Activated T-cell treated with anti-CD3 and anti-CD28 coated beads for 1 hour (primary cell): ENCODE data around the gene ADAD1.
"Not testable (repeated sequence)": the region's sequence is repeated elsewhere in the genome, so short reads cannot be mapped to it uniquely, and the experiment has no call there.

ENCODE experiments used
- DNase-seq: peaks from one replicate; pipeline ENCODE4 v3.0.0-alpha.2; 2020; ENCODE audit warnings: low read depth

ADAD1 gene

DNA sequence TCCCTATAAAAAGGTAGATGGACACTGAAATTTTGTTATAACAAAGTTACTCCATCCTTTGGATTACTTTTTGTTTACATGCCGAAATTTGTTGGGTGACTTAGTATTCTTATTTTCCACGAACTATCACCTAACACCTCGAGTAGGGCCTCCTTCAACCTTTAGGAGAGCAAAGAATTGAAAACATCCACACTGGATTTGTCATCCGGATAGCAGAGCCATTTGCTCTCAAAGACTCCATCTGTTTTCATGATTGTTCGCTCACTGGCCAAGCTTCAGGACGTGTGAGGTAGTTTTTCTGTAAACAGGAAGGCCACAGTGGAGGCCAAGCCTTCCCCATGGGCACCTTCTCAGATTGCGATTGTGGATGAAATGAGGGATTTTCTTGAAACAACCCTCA, at the start of gene ADAD1:
TSS of gene ADAD1 (plus strand) at position 301 of the 400 bp plus-strand sequence. CDS start 1,059 bp downstream, outside the sequence.
- no peak for DNase-seq

DNA sequence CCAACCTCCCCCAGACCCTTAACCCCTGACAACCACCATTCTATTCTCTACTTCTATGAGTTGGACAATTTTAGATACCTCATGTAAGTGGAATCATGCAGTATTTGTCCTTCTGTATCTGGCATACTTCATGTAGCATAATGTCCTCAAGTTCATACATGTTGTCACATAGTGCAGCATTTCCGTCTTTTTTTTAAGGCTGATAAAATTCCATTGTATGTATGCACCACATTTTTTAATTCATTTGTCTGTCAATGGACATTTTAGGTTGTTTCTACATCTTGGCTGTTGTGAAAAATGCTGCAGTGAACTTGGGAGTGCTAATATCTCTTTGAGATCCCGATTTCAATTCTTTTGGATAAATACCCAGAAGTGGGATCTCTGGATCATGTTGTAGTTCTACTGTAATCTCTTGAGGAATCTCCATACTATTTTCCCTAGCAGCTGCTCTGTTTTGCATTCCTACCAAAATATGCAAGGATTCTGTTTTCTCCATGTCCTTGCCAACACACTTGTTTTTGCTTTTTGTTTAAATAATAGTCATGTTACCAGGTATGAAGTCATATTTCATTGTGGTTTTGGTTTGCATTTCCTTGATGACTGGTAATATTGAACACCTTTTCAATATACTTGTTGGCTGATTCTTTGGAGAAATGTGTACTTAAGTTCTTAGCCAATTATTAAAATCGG, 48.8 kb upstream of the ADAD1 start:
- no peak for DNase-seq

- no peak for DNase-seq
These were observed 47.6 kb upstream of the ADAD1 start for GRCh38 chr4:122331195-122331594.

DNA sequence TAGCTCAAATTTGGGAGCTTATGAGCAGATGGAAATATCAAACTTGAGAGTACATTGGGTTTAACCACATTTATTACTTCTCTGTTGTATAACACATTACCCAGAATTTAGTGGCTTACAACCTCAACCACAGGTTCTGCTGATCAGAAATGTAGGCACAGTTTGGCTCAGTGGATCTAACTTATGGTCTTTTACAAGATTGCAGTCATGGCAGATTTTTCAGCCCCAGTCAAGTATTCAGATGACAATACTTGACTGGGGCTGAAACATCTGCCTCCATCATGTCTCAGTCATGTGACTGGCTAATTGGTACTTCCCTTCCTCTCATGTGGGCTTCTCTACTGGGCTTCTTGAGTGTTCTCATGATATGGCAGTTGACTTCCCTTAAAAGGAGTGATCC, 44.0 kb upstream of the ADAD1 start:
- DNase-seq: no peak

GRCh38 chr4:122341886-122342285, 36.9 kb upstream of the ADAD1 start:
- DNase-seq: no peak

DNA sequence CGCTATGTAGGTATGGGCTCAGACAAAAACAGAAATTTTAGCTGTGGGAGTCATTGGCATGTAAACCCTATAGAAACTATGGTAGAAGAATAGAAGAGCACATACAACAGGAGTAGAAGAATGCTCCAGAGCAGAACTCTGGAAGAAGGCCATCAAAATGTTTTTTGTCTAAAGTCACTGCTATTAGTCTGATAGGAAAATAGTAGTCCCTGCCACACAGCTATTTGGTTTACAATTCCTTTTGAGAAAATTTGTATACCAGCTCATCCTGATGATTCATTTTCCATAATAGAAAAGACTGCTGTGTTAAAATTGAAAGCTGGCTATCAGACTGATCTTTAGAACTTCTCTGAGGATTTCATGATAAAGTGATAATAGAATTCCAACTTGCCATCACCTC, 32.8 kb upstream of the ADAD1 start:
- no peak for DNase-seq

GRCh38 chr4:122346503-122346902, 32.3 kb upstream of the ADAD1 start:
- DNase-seq: no peak

GRCh38 chr4:122356317-122356808, 22.4 kb upstream of the ADAD1 start:
- DNase-seq: no peak

DNA sequence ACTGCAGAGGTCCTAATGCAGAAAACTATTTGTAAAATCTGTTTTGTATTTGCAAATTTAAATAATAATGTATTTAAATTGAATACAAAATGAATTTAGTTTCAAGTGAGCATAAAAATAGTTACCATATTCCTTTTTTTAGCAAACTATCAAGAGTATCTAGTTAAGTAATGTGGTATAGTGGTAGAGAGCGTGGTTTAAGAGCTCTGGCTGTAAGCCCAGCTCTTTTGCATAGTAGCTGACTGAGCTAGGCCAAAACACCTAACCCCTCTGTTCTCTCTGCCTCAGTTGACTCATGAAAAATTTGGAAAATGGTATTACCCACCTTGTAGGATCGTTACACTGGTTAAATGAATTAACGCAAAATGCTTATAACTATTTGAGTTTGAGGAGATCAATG, 18.1 kb upstream of the ADAD1 start:
- no peak for DNase-seq

GRCh38 chr4:122364700-122365404, 14.0 kb upstream of the ADAD1 start:
- DNase-seq: no peak

DNA sequence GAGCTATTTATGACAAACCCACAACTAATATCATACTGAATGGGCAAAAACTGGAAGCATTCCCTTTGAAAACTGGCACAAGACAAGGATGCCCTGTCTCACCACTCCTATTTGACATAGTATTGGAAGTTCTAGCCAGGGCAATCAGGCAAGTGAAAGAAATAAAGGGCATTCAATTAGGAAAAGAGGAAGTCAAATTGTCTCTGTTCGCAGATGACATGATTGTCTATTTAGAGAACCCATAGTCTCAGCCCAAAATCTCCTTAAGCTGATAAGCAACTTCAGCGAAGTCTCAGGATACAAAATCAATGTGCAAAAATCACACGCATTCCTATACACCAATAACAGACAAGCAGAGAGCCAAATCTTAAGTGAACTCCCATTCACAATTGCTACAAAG, 10.0 kb upstream of the ADAD1 start:
- DNase-seq: not testable (repeated sequence)

GRCh38 chr4:122377352-122377751, 1.5 kb upstream of the ADAD1 start:
- no peak for DNase-seq

DNA sequence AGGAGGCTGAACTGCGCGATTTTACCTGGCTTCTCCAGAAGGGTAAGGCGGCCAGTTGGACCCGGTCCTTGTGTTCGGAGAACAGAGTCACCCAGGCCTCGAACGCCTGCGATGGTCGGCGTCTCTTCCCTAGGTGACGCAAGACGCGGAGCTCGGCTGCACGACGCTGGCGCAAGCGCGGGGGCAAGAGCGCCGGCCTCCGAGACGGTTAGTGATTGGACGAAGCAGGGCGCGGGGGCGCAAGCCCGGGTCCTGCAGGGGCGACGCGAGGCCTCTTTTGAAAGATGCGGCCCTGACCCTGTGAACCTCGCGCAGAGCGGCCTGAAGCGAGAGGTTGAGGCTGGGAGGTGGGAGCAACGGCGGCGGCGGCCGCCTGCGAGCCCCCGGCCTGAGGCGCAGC, 428 bp downstream of the ADAD1 start:
- DNase-seq: no peak

- DNase-seq: no peak
These were observed 4.5 kb downstream of the ADAD1 start for GRCh38 chr4:122383341-122383740.

DNA sequence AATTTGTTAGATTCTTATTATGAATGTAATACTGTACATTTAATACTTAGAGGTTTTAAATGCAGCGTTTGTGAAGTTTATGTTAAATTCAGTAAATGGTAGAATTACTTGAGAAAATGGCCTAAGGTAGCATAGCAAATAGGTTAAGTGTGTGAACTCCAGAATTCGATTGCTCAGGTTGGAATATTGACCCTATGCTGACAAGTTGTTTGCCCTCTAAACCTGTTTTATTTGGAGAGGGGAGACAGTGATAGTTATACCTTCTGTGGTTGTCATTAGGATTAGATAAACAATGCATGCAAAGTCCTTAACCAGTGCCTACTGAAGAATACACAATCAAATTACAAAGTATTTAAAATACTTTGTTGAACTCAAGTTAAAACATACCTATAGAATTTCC, 5.4 kb downstream of the ADAD1 start:
- no peak for DNase-seq

DNA sequence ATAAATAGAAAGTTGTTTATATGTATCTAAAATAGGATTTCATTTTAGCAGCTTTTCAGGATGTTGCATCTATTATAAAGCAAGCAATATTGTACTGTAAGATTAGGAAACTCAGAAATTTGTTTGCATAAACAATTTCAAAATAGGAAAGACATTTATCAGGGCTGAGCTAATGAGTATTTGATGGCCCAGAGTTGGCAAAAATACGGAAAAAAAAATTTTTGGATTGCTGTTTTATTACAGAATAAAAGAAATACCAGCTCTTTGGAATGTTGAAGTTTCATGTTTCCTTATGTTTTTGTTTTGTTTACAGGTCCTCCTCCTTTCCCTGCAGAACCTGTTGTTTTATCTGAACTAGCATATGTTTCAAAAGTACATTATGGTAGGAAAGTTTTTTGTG, 14.5 kb downstream of the ADAD1 start:
- no peak for DNase-seq

DNA sequence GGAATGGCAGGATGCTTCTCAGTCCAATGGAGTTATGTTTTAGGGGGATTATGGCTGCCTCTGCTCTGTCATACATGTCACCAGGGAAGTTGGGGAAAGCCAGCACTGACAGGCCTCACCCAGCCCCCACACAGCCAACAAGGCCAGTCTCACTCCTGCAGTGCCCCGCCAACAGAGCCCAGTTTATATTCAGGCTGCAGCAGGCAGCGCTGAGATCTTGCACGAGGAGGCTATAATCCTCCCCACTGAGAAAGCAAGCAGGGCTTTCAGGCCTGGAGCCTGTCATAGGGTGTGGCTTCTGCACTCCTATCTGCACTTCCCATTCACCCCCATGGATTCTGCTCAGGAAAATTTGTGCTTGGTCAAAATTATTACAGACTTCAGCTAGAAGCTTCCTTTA, 25.1 kb downstream of the ADAD1 start:
- DNase-seq: no peak

- no peak for DNase-seq
These were observed 33.7 kb downstream of the ADAD1 start for GRCh38 chr4:122412547-122412946.

- DNase-seq: no peak
These were observed 44.4 kb downstream of the ADAD1 start for GRCh38 chr4:122423246-122423645.

- no peak for DNase-seq
These were observed 52.5 kb downstream of the ADAD1 start for GRCh38 chr4:122431351-122431750.

DNA sequence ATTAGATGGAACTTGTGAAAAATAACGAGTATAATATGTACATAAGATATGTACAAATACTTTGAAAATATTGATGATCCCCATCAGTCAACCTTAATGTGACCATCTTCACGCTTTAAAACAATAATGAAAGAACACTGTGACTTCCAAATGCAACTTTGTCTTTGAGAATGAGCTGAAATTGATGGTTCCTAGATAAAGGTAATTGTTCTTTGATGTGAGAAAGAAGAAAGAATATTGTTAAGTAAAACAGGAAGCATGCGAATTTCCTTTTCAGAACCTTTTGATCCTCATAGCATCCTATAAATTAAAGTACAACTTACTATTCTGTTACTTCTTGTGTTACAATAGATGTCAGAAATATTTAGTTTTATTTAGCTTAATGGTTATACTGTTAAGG, 55.5 kb downstream of the ADAD1 start:
- no peak for DNase-seq

DNA sequence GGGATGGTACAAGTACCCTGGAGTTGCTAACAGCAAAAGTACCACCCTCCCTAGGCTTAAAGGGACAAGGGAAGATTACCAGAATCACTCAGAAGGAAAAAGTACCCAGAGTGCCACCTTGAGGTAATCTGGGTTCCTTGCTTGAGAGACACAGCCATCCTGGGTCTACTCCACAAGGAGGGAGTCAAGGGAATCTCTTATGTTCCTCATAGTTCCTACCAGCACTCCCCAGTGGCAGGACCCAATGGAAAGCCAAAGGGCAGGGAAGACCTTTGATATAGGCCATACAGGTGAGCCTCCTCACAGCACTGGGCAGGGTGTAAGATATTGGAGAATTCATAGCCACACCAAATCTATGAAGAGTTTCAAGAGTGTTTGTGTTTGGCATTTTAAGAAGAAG, 72.0 kb downstream of the ADAD1 start:
- DNase-seq: no peak

- no peak for DNase-seq
These were observed 74.7 kb downstream of the ADAD1 start for GRCh38 chr4:122453384-122453995.
